Calu3 (cell line): ENCODE measurements around the gene ARID5B. TPM values are rescaled to one million over a fixed set of nuclear protein-coding genes. Genes with fewer than 3 reads are reported as not detected.
"Not testable (repeated sequence)": the region's sequence is repeated elsewhere in the genome, so short reads cannot be mapped to it uniquely, and the experiment has no call there.

Source experiments
- BruUV-seq: library from RNA; stranded (reverse); fragments of 400-500 nt; replicated peaks from 2 replicates; lab custom pipeline; 2021; lab: Mats Ljungman, UMichigan
- CTCF ChIA-PET: fragments of 300-600 bp; sonication (Branson Sonifier 250); formaldehyde crosslinking; loops from one replicate; lab custom pipeline; 2022; ENCODE audit warnings: antibody characterized with exemption; lab: Charles Lee
- DNase-seq: peaks from one replicate; pipeline ENCODE4 v3.0.0; 2022
- H3K27ac Mint-ChIP-seq: one replicate; pipeline ENCODE4 v1.8.0; 2022; ENCODE audit warnings: mixed read lengths; ENCODE audit not compliant: unreplicated experiment
- H3K27me3 Mint-ChIP-seq: one replicate; pipeline ENCODE4 v1.8.0; 2022; ENCODE audit warnings: mixed read lengths; ENCODE audit not compliant: unreplicated experiment
- H3K36me3 Mint-ChIP-seq: one replicate; pipeline ENCODE4 v1.8.0; 2022; ENCODE audit warnings: mild to moderate bottlenecking, moderate library complexity, mixed read lengths; ENCODE audit not compliant: insufficient read depth, unreplicated experiment
- H3K4me1 Mint-ChIP-seq: one replicate; pipeline ENCODE4 v1.8.0; 2022; ENCODE audit warnings: mild to moderate bottlenecking, low read depth, mixed read lengths; ENCODE audit not compliant: unreplicated experiment
- H3K4me3 Mint-ChIP-seq: one replicate; pipeline ENCODE4 v1.8.0; 2022; ENCODE audit warnings: mild to moderate bottlenecking, low read depth, moderate library complexity, mixed read lengths; ENCODE audit not compliant: unreplicated experiment
- H3K9me3 Mint-ChIP-seq: one replicate; pipeline ENCODE4 v1.8.0; 2022; ENCODE audit warnings: low read depth, mixed read lengths; ENCODE audit not compliant: unreplicated experiment
- CTCF ChIP-seq: fragments of 200-600 bp; IDR thresholded peaks from one replicate; pipeline ENCODE4 v1.8.0; 2022; ENCODE audit warnings: antibody characterized with exemption; ENCODE audit not compliant: unreplicated experiment
- intact Hi-C: fragments of 100-400 bp; cut with micrococcal nuclease; formaldehyde crosslinking; loops from one replicate; pipeline ENCODE4 v1.10.0; 2022; ENCODE audit not compliant: unreplicated experiment
- total RNA-seq: library from RNA; stranded (reverse); gene quantifications from 2 replicates; pipeline ENCODE4 v1.2.3, GENCODE V29; 2022

The ARID5B gene
- total RNA-seq, 1 experiment from 2014 or later, result 10.0 TPM

DNA sequence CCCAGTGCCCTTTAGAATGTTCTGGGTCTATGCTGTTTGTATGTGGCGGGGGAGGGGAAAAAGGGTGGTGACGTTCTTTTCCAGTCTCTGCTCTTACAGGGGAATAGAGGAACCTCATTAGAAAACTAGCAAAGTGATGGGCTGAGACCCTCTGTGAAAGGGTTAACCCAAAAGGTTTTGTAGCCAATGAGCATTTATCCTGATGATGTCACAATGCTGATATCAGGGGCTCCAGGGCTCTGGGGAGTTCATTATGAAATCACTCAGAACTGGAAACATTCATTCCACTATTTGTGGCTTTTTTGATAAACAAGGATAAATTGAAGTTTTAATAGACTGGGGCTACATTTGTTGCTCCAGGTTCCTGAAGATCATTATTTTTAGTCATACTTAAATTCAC, 71.7 kb downstream of the ARID5B start:
- intact Hi-C loops, result no loop called here
- TF ChIP-seq CTCF, result no peak
- Mint-ChIP-seq H3K9me3 (no peaks in the 10 kb centered on the region), H3K4me1 (peaks cover 21% of the 10 kb centered on the region), H3K4me3 (no peak overlapping the region), H3K27me3 (no peaks in the 10 kb centered on the region), H3K27ac (no peak overlapping the region), H3K36me3 (no peaks in the 10 kb centered on the region)
- DNase-seq, result no peak
- no TSS peak for BruUV-seq
- CTCF ChIA-PET, result no interaction called here

DNA sequence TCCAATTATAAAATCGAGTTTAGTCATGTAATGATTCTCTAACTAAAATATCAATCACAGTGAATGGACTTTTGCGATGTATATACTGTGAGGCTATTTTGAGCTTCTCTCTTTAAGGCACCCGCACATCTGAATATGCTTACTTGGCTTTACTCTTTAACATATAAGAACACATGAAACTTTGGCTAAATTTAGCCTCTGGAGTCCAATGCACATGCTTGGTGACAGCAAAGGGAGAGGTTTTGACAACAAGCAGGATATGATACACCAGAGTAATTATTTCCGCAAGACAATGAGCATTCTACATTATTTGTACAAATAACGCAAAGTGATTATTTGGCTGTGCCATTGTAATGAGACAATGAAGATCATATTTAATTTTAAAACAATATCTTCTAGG, 72.4 kb downstream of the ARID5B start:
- Mint-ChIP-seq H3K4me1 (peaks cover 21% of the 10 kb centered on the region), H3K27ac (no peak overlapping the region)
- CTCF ChIA-PET, result no interaction called here

DNA sequence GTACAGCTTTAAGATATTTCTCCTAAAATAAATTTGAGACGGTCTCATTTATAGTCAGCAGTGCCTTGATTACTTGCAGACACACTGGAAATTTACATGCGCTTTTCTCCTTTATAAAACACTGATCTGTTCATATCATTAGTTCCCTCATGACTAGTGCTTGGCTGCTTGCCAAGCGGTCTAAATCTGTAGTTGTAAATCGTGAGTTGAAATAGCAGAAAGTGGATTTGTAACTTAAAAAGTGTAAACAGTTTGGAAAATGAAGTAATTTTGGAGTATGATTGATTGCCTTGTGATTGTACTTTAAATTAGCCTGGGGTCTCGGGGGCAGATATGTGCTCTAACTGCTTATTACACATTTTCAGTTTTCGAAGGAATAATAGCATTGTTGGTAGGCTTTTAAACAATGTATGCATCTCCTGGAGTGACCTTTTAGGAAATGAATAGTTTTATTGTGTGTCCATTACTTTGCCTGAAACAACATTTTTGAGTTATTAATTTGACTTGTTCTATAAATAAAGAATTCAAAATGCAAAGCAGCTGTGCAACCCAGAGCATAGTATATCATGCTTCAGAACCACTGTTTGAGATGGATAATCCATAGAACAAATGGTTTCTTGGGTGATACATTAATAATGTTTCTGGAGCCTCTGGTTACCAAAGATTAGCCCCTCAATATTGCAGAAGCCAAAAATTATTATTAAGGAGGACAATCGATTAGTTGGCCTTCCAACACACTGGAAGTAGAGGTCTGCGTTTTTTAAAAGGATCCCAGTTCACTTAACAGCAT, 73.3 kb downstream of the ARID5B start:
- DNase-seq, result no peak
- BruUV-seq, result no TSS peak
- peaks cover 21% of the 10 kb centered on the region for H3K4me1 Mint-ChIP-seq

More for the DNA sequence above, 72.4 kb downstream of the ARID5B start:
- H3K27me3 Mint-ChIP-seq, result no peaks in the 10 kb centered on the region
- no peak for TF ChIP-seq CTCF
- no peaks in the 10 kb centered on the region for H3K9me3 Mint-ChIP-seq
- no peak for DNase-seq
- no peak overlapping the region for H3K4me3 Mint-ChIP-seq
- intact Hi-C loops, result no loop called here
- BruUV-seq, result no TSS peak
- no peaks in the 10 kb centered on the region for H3K36me3 Mint-ChIP-seq

DNA sequence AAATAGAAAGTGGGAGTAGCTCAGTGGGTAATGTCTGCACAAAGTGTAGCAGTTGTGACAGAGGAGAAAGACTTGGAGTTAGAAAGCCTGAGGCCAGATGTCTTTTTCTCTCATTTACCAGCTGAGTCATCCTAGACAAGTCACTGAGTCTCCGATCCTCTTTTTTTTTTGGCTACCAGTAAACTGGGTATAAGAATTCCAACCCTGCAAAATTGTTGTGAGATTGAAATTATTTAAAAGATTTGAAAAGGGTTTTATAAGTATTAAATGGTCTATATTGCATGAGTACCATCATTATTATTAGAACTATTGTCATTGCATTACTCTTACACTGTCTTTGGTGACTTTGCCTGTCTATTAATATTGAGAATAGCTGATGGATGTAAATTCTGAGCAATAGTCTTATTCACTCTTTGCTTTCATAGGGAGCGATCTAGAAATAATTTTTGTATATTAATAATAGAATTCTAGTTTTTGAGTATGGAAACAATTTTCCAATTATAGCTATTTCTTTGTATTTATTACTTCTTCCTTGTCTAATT, 74.0 kb downstream of the ARID5B start:
- CTCF ChIA-PET, result no interaction called here
- no peak overlapping the region for H3K27ac Mint-ChIP-seq
- no TSS peak for BruUV-seq
- H3K9me3 Mint-ChIP-seq, result no peaks in the 10 kb centered on the region
- DNase-seq, result no peak
- intact Hi-C loops, result no loop called here
- no peak overlapping the region for H3K4me3 Mint-ChIP-seq
- TF ChIP-seq CTCF, result no peak
- H3K4me1 Mint-ChIP-seq, result peaks cover 16% of the 10 kb centered on the region
- no peaks in the 10 kb centered on the region for H3K27me3 Mint-ChIP-seq
- H3K36me3 Mint-ChIP-seq, result no peaks in the 10 kb centered on the region

More for the DNA sequence above, 73.3 kb downstream of the ARID5B start:
- Mint-ChIP-seq H3K4me3 (no peak overlapping the region), H3K27ac (no peak overlapping the region), H3K9me3 (no peaks in the 10 kb centered on the region), H3K36me3 (no peaks in the 10 kb centered on the region), H3K27me3 (no peaks in the 10 kb centered on the region)
- CTCF ChIA-PET, result no interaction called here
- intact Hi-C loops, result no loop called here
- TF ChIP-seq CTCF, result no peak

- H3K27ac Mint-ChIP-seq, H3K9me3 Mint-ChIP-seq, H3K4me3 Mint-ChIP-seq, intact Hi-C loops, H3K27me3 Mint-ChIP-seq, H3K36me3 Mint-ChIP-seq, BruUV-seq, CTCF ChIA-PET, DNase-seq: not testable (repeated sequence)
- H3K4me1 Mint-ChIP-seq, result peaks cover 25% of the 10 kb centered on the region
Measured at GRCh38 chr10:61976951-61977721, 75.6 kb downstream of the ARID5B start.
